Measurements from ENCODE around the gene NECAB3. TPM values are rescaled to one million over a fixed set of nuclear protein-coding genes. Genes with fewer than 3 reads are reported as not detected.

NECAB3 gene
- total and polyA plus RNA-seq, 2 of the 13 experiments (the other 11 are each of a cell fraction or from before 2014, with no cell fraction given), result 61.5 to 65.5 TPM

DNA sequence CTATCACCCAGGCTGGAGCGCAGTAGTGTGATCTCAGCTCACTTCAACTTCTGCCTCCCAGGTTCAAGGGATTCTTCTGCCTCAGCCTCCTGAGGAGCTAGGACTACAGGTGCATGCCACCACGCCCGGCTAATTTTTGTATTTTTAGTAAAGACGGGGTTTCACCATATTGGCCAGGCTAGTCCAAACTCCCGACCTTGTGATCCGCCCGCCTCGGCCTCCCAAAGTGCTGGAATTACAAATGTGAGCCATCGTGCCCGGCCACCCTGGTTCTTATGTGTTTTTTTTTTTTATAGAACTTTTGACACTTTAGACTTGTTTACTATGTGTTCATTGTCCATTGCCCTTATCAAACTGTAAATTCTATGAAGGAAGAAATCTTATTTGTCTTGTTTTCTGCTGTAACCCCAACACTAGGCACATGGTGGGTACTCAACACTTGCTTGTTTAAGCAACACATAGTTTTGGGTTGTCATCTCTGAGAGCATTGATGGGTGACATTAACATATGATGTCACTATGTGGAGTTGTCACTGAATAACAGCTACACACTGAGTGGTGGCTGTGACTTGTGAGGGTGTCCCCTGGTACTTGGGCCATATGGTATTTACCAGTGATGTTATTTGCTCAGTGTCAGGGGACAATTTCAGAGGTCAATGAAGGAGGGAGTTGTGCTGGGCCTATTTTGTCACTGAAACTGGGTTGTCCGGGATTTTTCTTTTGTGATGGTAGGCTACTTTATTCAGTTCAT, 47.3 kb upstream of the NECAB3 start (continued):
- TF ChIP-seq, protein P1, sequence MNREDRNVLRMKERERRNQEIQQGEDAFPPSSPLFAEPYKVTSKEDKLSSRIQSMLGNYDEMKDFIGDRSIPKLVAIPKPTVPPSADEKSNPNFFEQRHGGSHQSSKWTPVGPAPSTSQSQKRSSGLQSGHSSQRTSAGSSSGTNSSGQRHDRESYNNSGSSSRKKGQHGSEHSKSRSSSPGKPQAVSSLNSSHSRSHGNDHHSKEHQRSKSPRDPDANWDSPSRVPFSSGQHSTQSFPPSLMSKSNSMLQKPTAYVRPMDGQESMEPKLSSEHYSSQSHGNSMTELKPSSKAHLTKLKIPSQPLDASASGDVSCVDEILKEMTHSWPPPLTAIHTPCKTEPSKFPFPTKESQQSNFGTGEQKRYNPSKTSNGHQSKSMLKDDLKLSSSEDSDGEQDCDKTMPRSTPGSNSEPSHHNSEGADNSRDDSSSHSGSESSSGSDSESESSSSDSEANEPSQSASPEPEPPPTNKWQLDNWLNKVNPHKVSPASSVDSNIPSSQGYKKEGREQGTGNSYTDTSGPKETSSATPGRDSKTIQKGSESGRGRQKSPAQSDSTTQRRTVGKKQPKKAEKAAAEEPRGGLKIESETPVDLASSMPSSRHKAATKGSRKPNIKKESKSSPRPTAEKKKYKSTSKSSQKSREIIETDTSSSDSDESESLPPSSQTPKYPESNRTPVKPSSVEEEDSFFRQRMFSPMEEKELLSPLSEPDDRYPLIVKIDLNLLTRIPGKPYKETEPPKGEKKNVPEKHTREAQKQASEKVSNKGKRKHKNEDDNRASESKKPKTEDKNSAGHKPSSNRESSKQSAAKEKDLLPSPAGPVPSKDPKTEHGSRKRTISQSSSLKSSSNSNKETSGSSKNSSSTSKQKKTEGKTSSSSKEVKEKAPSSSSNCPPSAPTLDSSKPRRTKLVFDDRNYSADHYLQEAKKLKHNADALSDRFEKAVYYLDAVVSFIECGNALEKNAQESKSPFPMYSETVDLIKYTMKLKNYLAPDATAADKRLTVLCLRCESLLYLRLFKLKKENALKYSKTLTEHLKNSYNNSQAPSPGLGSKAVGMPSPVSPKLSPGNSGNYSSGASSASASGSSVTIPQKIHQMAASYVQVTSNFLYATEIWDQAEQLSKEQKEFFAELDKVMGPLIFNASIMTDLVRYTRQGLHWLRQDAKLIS (CRISPR knock-in tag; IDR thresholded peaks at IDR 0.05), result no peak
- no peak for TF ChIP-seq ZNF230 (CRISPR knock-in tag; IDR thresholded peaks at IDR 0.05)
- TF ChIP-seq FLYWCH1 (CRISPR knock-in tag; IDR thresholded peaks at IDR 0.05), result no peak
- TF ChIP-seq MLX (CRISPR knock-in tag; IDR thresholded peaks at IDR 0.05), result no peak
- no peak for TF ChIP-seq ZNF780A (CRISPR knock-in tag; IDR thresholded peaks at IDR 0.05)
- TF ChIP-seq MED8 (CRISPR knock-in tag; IDR thresholded peaks at IDR 0.05; ENCODE audit: insufficient replicate concordance), result no peak
- TF ChIP-seq MAFG (CRISPR knock-in tag; IDR thresholded peaks at IDR 0.05), result no peak
- no peak for TF ChIP-seq UBTF (CRISPR knock-in tag; IDR thresholded peaks at IDR 0.05)
- peak; percentile 77; the same call in 1 of the 2 replicates for TF ChIP-seq ZNF646 (CRISPR knock-in tag; IDR thresholded peaks at IDR 0.05)
- TF ChIP-seq FOXA1 (IDR thresholded peaks at IDR 0.05), result no peak
- peak; percentile 61 for TF ChIP-seq FOXA1 (CRISPR knock-in tag; IDR thresholded peaks at IDR 0.05)
- TF ChIP-seq NCOA1 (CRISPR knock-in tag; IDR thresholded peaks at IDR 0.05), result no peak
- no peak for TF ChIP-seq CBFB (CRISPR knock-in tag; IDR thresholded peaks at IDR 0.05)
- no peak for TF ChIP-seq ZBTB8A (CRISPR knock-in tag; IDR thresholded peaks at IDR 0.05; ENCODE audit: borderline replicate concordance, low read depth)
- no peak for TF ChIP-seq ETS1 (CRISPR knock-in tag; IDR thresholded peaks at IDR 0.05)
